CD4-positive, CD25-positive, alpha-beta regulatory T cell (primary cell): ENCODE measurements around the gene COMTD1. TPM values are rescaled to one million over a fixed set of nuclear protein-coding genes. Genes with fewer than 3 reads are reported as not detected.

ENCODE experiments used
- ATAC-seq, 2 donors: fragments of 150-1000 bp; cut with Tn5 transposase; one replicate each; pipeline ENCODE4 v1.10.0; 2021; ENCODE audit warnings: low read depth in 2 of 2, moderate number of reproducible peaks in 2 of 2, moderate library complexity in 1 of 2
- DNase-seq, 3 donors: peaks; one replicate each; pipeline versions ENCODE4 v3.0.0 to v3.0.0-alpha.2; 2012 to 2022; ENCODE audit warnings: mixed read lengths in 1 of 3
- H3K27ac ChIP-seq: one replicate; pipeline ENCODE4 v1.7.0; 2013; ENCODE audit warnings: mild to moderate bottlenecking, low read length; ENCODE audit not compliant: insufficient read depth, poor library complexity, severe bottlenecking
- H3K27me3 ChIP-seq: one replicate; pipeline ENCODE4 v1.7.0; 2013; ENCODE audit warnings: low read length; ENCODE audit not compliant: control insufficient read depth, insufficient read depth
- H3K36me3 ChIP-seq: one replicate; pipeline ENCODE4 v1.7.0; 2013; ENCODE audit warnings: mild to moderate bottlenecking, low read length, moderate library complexity; ENCODE audit not compliant: control insufficient read depth, insufficient read depth
- H3K4me1 ChIP-seq: 2 replicates; pipeline ENCODE4 v1.7.0; 2013; ENCODE audit warnings: mild to moderate bottlenecking, low read length; ENCODE audit not compliant: insufficient read depth, control insufficient read depth, poor library complexity, severe bottlenecking
- H3K4me3 ChIP-seq: one replicate; pipeline ENCODE4 v1.7.0; 2013; ENCODE audit warnings: low read depth, mild to moderate bottlenecking, low read length, moderate library complexity
- H3K9me3 ChIP-seq, 2 experiments: 1 replicate in 1 of 2; 2 replicates in 1 of 2; pipeline ENCODE4 v1.7.0; 2013; ENCODE audit warnings: low read length in 2 of 2, mild to moderate bottlenecking in 1 of 2, moderate library complexity in 1 of 2; ENCODE audit not compliant: control insufficient read depth in 2 of 2
- H3K27ac Mint-ChIP-seq, 3 donors: one replicate each; pipeline ENCODE4 v1.8.0; 2020 to 2022; ENCODE audit warnings: mild to moderate bottlenecking in 3 of 3, mixed read lengths in 3 of 3, moderate library complexity in 2 of 3
- H3K27me3 Mint-ChIP-seq: one replicate; pipeline ENCODE4 v1.8.0; 2022; ENCODE audit warnings: mild to moderate bottlenecking, mixed read lengths
- H3K36me3 Mint-ChIP-seq: one replicate; pipeline ENCODE4 v1.8.0; 2020; ENCODE audit warnings: mixed read lengths
- H3K4me1 Mint-ChIP-seq, 4 donors: one replicate each; pipeline ENCODE4 v1.8.0; 2020 to 2022; ENCODE audit warnings: mixed read lengths in 4 of 4, mild to moderate bottlenecking in 1 of 4
- H3K4me3 Mint-ChIP-seq, 4 donors: one replicate each; pipeline ENCODE4 v1.8.0; 2020 to 2022; ENCODE audit warnings: mild to moderate bottlenecking in 4 of 4, mixed read lengths in 4 of 4, moderate library complexity in 3 of 4
- H3K9me3 Mint-ChIP-seq, 7 donors: one replicate each; pipeline ENCODE4 v1.8.0; 2020 to 2022; ENCODE audit warnings: mixed read lengths in 7 of 7, mild to moderate bottlenecking in 3 of 7, moderate library complexity in 2 of 7
- polyA plus RNA-seq, 4 donors: library from polyadenylated mRNA; unstranded; fragments of 300-500 nt; fragmentation: Illumina TruSeq; gene quantifications; one replicate each; pipeline ENCODE4 v1.2.3, GENCODE V29; 2021
- total RNA-seq: library from RNA; stranded (reverse); gene quantifications from one replicate; pipeline ENCODE4 v1.2.3, GENCODE V29; 2022

Gene COMTD1
- total RNA-seq (21.1 TPM), polyA plus RNA-seq (10 to 100 TPM; 20.0 to 35.0 (median 22.8) TPM)

- DNase-seq (peak; percentile 91 to 95 (median 92)), ATAC-seq (peak; percentile 74 to 78)
- H3K27ac Mint-ChIP-seq = peak within 1 kb of the TSS; percentile 84 to 95 (median 92)
- no peaks in the 10 kb centered on the region for H3K27me3 ChIP-seq
- H3K4me1 ChIP-seq = peaks cover 22% of the 10 kb centered on the region
- H3K36me3 ChIP-seq = peaks cover 15% of the 10 kb centered on the region
- no peaks in the 10 kb centered on the region for H3K27me3 Mint-ChIP-seq
- H3K4me3 ChIP-seq = peak within 1 kb of the TSS; percentile 13
- H3K4me3 Mint-ChIP-seq = peak within 1 kb of the TSS; percentile 85 to 93 (median 88)
- peaks cover 10% of the 10 kb centered on the region for H3K36me3 Mint-ChIP-seq
- peaks cover 3 to 25% (median 12%) of the 10 kb centered on the region in 4 donors for H3K4me1 Mint-ChIP-seq
- no peaks in the 10 kb centered on the region for H3K9me3 Mint-ChIP-seq
- H3K9me3 ChIP-seq = no peaks in the 10 kb centered on the region
- H3K27ac ChIP-seq = peak within 1 kb of the TSS; percentile 82
Measured at GRCh38 chr10:75235375-75236177, at the start of gene COMTD1. TSS of gene COMTD1 (minus strand) at chr10:75235957. CDS start at chr10:75235928, 29 bp downstream.

- Histone ChIP-seq H3K27ac (no peak overlapping the region), H3K36me3 (no peaks in the 10 kb centered on the region), H3K4me3 (no peak overlapping the region), H3K27me3 (peaks cover 4% of the 10 kb centered on the region), H3K4me1 (no peaks in the 10 kb centered on the region), H3K9me3 (no peaks in the 10 kb centered on the region)
- H3K36me3 Mint-ChIP-seq = no peaks in the 10 kb centered on the region
- DNase-seq = no peak
- no peak overlapping the region for H3K4me3 Mint-ChIP-seq
- no peaks in the 10 kb centered on the region for H3K9me3 Mint-ChIP-seq
- peaks cover 28% of the 10 kb centered on the region for H3K27me3 Mint-ChIP-seq
- H3K27ac Mint-ChIP-seq = no peak overlapping the region
- no peaks in the 10 kb centered on the region for H3K4me1 Mint-ChIP-seq
- no peak for ATAC-seq
Measured at GRCh38 chr10:75283671-75284470, 48.1 kb upstream of the COMTD1 start.

- Mint-ChIP-seq H3K4me1 (no peaks in the 10 kb centered on the region), H3K27me3 (peaks cover 33% of the 10 kb centered on the region), H3K27ac (peak overlapping the region in 1 of 3 donors; percentile 11), H3K4me3 (no peak overlapping the region), H3K9me3 (no peaks in the 10 kb centered on the region), H3K36me3 (no peaks in the 10 kb centered on the region)
- Histone ChIP-seq H3K27me3 (peaks cover 4% of the 10 kb centered on the region), H3K36me3 (no peaks in the 10 kb centered on the region), H3K4me1 (no peaks in the 10 kb centered on the region), H3K9me3 (no peaks in the 10 kb centered on the region), H3K27ac (no peak overlapping the region), H3K4me3 (no peak overlapping the region)
- ATAC-seq (no peak), DNase-seq (no peak)
Measured at GRCh38 chr10:75283078-75283670, 47.4 kb upstream of the COMTD1 start.

GRCh38 chr10:75281974-75282373 is 46.2 kb upstream of the COMTD1 start:
- Mint-ChIP-seq H3K4me3 (no peak overlapping the region), H3K4me1 (no peaks in the 10 kb centered on the region), H3K27ac (no peak overlapping the region), H3K36me3 (no peaks in the 10 kb centered on the region), H3K27me3 (peaks cover 27% of the 10 kb centered on the region), H3K9me3 (no peaks in the 10 kb centered on the region)
- Histone ChIP-seq H3K9me3 (no peaks in the 10 kb centered on the region), H3K36me3 (no peaks in the 10 kb centered on the region), H3K27ac (no peak overlapping the region), H3K27me3 (peaks cover 4% of the 10 kb centered on the region), H3K4me3 (no peak overlapping the region), H3K4me1 (no peaks in the 10 kb centered on the region)
- ATAC-seq = no peak
- DNase-seq = no peak

- H3K36me3 ChIP-seq = no peaks in the 10 kb centered on the region
- Mint-ChIP-seq H3K36me3 (no peaks in the 10 kb centered on the region), H3K27me3 (peaks cover 26% of the 10 kb centered on the region), H3K27ac (no peak overlapping the region), H3K4me3 (no peak overlapping the region), H3K4me1 (no peaks in the 10 kb centered on the region), H3K9me3 (peaks cover 0 to 3% (median 0%) of the 10 kb centered on the region in 7 donors)
- DNase-seq (no peak), ATAC-seq (no peak)
- no peaks in the 10 kb centered on the region for H3K4me1 ChIP-seq
- H3K27ac ChIP-seq = no peak overlapping the region
- H3K27me3 ChIP-seq = peaks cover 4% of the 10 kb centered on the region
- no peaks in the 10 kb centered on the region for H3K9me3 ChIP-seq
- H3K4me3 ChIP-seq = no peak overlapping the region
Measured at GRCh38 chr10:75280236-75280635, 44.5 kb upstream of the COMTD1 start.

- H3K4me1 ChIP-seq = no peaks in the 10 kb centered on the region
- no peak overlapping the region for H3K4me3 ChIP-seq
- H3K9me3 ChIP-seq = no peaks in the 10 kb centered on the region
- Mint-ChIP-seq H3K9me3 (peaks cover 0 to 3% (median 0%) of the 10 kb centered on the region in 7 donors), H3K4me3 (no peak overlapping the region), H3K27me3 (peaks cover 14% of the 10 kb centered on the region), H3K36me3 (no peaks in the 10 kb centered on the region), H3K4me1 (no peaks in the 10 kb centered on the region), H3K27ac (no peak overlapping the region)
- H3K27me3 ChIP-seq = peaks cover 2% of the 10 kb centered on the region
- H3K36me3 ChIP-seq = no peaks in the 10 kb centered on the region
- no peak for ATAC-seq
- H3K27ac ChIP-seq = no peak overlapping the region
- no peak for DNase-seq
Measured at GRCh38 chr10:75276069-75276872, 40.5 kb upstream of the COMTD1 start.

GRCh38 chr10:75272896-75273295 is 37.1 kb upstream of the COMTD1 start:
- no peak overlapping the region for H3K4me3 Mint-ChIP-seq

More at GRCh38 chr10:75272896-75273295, 37.1 kb upstream of the COMTD1 start:
- Mint-ChIP-seq H3K27me3 (peaks cover 4% of the 10 kb centered on the region), H3K9me3 (peaks cover 0 to 3% (median 0%) of the 10 kb centered on the region in 7 donors), H3K36me3 (no peaks in the 10 kb centered on the region), H3K27ac (no peak overlapping the region), H3K4me1 (no peaks in the 10 kb centered on the region)
- DNase-seq = no peak
- H3K4me1 ChIP-seq = no peaks in the 10 kb centered on the region
- H3K9me3 ChIP-seq = no peaks in the 10 kb centered on the region
- no peaks in the 10 kb centered on the region for H3K27me3 ChIP-seq
- no peak overlapping the region for H3K27ac ChIP-seq
- no peaks in the 10 kb centered on the region for H3K36me3 ChIP-seq
- H3K4me3 ChIP-seq = no peak overlapping the region
- ATAC-seq = no peak
